ENCODE data around the gene ZNF789.

The ZNF789 gene

DNA sequence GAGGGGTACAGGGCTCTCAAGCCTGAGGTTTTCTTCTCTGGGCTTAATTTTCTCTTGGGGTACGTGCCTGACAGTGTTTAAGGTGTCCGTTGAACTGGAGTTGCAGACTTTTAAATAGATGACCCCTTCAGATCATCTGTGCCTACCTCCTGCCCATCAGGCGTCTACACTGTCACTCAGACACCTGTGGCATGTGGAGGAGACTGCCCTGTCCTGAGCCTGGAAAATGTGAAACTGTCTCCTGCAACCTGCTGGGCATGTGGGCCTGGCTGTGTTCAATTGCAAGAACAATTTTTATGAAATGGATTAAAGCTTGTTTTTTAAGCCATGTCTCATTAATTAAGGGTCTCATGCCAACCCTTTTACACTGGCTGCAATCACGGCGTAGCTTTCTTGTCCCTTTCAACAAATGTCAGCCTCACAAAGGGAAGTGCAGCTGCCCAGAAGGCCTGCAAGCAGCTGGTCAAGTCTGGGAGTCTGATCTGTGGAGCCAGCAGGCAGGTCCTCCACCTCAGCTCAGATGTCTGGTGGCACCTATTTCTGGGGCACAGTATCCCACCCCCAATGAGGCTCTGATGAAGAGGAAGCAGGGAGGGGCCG lies 15.5 kb upstream of the ZNF789 start:
- TF ChIP-seq, protein P1, sequence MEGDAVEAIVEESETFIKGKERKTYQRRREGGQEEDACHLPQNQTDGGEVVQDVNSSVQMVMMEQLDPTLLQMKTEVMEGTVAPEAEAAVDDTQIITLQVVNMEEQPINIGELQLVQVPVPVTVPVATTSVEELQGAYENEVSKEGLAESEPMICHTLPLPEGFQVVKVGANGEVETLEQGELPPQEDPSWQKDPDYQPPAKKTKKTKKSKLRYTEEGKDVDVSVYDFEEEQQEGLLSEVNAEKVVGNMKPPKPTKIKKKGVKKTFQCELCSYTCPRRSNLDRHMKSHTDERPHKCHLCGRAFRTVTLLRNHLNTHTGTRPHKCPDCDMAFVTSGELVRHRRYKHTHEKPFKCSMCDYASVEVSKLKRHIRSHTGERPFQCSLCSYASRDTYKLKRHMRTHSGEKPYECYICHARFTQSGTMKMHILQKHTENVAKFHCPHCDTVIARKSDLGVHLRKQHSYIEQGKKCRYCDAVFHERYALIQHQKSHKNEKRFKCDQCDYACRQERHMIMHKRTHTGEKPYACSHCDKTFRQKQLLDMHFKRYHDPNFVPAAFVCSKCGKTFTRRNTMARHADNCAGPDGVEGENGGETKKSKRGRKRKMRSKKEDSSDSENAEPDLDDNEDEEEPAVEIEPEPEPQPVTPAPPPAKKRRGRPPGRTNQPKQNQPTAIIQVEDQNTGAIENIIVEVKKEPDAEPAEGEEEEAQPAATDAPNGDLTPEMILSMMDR (conservative IDR thresholded peaks at IDR 0.05; ENCODE audit: low read depth): no peak
- POLR2A ChIA-PET (ENCODE audit: low non-redundant PET): no interaction called here
- no peak for DNase-seq (ENCODE audit: low spot score)
- peak overlapping the region; percentile 46 for H3K27ac ChIP-seq
- CTCF ChIA-PET: interaction anchor here (0.7 kb wide), 1 partner anchor 9 kb away, joined by 4 read pairs; no protein-coding TSS in a partner anchor

- peak overlapping the region; percentile 46 for H3K27ac ChIP-seq
- DNase-seq (ENCODE audit: low spot score): no peak
- POLR2A ChIA-PET (ENCODE audit: low non-redundant PET): no interaction called here
- TF ChIP-seq, protein P1 (conservative IDR thresholded peaks at IDR 0.05; ENCODE audit: low read depth): no peak
- CTCF ChIA-PET: interaction anchor here (0.7 to 0.9 kb wide), 2 partner anchors 11 to 93 kb away, joined by 3 read pairs; no protein-coding TSS in a partner anchor
These were observed 14.8 kb upstream of the ZNF789 start for GRCh38 chr7:99457650-99458493.

GRCh38 chr7:99459087-99459486 lies 13.6 kb upstream of the ZNF789 start:
- no peak for DNase-seq (ENCODE audit: low spot score)
- CTCF ChIA-PET: interaction anchor here (0.6 to 0.9 kb wide), 3 partner anchors 10 to 94 kb away, joined by 3 to 4 read pairs (median 3); no protein-coding TSS in a partner anchor
- POLR2A ChIA-PET (ENCODE audit: low non-redundant PET): no interaction called here
- peak overlapping the region; percentile 34 for H3K27ac ChIP-seq
- TF ChIP-seq, protein P1 (conservative IDR thresholded peaks at IDR 0.05; ENCODE audit: low read depth): no peak; the same call in 1 of the 2 replicates

DNA sequence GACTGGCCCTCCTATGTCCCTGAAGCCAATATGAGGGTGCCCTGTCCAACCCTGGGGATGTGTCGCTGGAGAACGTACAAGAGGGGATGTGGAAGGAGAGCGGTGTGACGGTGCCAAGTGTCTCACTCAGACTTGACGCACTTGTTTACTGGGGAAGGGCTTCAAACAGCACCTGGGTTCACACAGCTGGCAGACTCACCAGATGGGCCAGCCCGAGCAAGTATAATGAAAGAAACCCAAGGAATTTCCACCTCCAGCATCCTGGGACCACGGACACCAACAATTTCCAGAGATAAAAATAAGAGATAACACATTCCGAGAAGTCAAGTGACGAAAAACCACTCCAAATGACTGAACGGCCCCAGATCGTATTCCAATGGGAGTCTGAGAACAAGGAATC lies 12.0 kb upstream of the ZNF789 start:
- POLR2A ChIA-PET (ENCODE audit: low non-redundant PET): interaction anchor here (0.6 kb wide), 1 partner anchor 13 kb away, joined by 3 read pairs; no protein-coding TSS in a partner anchor
- TF ChIP-seq, protein P1 (conservative IDR thresholded peaks at IDR 0.05; ENCODE audit: low read depth): no peak

DNA sequence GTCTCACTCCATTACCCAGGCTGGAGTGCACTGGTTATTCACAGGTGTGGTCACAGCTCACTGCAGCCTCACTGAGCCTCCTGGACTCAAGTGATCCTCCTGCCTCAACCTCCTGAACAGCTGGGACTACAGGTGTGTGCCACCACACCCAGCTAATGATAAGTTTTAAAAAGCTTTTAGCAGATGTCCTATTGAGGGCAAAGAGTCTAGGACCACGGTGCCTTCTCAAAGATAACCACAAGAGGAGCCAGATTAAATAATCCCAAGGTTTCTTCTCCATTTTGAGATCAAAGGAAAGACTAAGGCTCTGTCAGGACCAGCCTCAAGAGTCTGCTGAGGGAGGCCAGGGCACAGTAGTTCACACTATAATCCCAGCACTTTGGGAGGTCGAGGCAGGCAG lies 11.5 kb upstream of the ZNF789 start:
- TF ChIP-seq, protein P1 (conservative IDR thresholded peaks at IDR 0.05; ENCODE audit: low read depth): no peak
- ChIA-PET CTCF (no interaction called here), POLR2A (ENCODE audit: low non-redundant PET) (no interaction called here)
- H3K27ac ChIP-seq: peak overlapping the region; percentile 45
- no peak for DNase-seq (ENCODE audit: low spot score)

More for the DNA sequence above, 12.0 kb upstream of the ZNF789 start:
- H3K27ac ChIP-seq: peak overlapping the region; percentile 45
- DNase-seq (ENCODE audit: low spot score): no peak
- CTCF ChIA-PET: no interaction called here

GRCh38 chr7:99465421-99465768 lies 7.3 kb upstream of the ZNF789 start:
- CTCF ChIA-PET: no interaction called here
- H3K27ac ChIP-seq: peak overlapping the region; percentile 83
- POLR2A ChIA-PET (ENCODE audit: low non-redundant PET): no interaction called here
- TF ChIP-seq, protein P1 (conservative IDR thresholded peaks at IDR 0.05; ENCODE audit: low read depth): no peak
- DNase-seq (ENCODE audit: low spot score): no peak
